Measurements from ENCODE around the gene NTN5.

Gene NTN5

DNA sequence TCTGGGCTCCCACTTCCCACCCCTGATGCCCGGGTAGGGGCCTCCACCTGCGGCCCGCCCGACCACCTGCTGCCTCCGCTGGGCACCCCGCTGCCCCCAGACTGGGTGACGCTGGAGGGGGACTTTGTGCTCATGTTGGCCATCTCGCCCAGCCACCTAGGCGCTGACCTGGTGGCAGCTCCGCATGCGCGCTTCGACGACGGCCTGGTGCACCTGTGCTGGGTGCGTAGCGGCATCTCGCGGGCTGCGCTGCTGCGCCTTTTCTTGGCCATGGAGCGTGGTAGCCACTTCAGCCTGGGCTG lies 43.6 kb downstream of the NTN5 start:
- no peaks in the 10 kb centered on the region for H3K27me3 ChIP-seq (ENCODE audit: control insufficient read depth, insufficient read depth, low read length)
- H3K27ac ChIP-seq (ENCODE audit: low read depth, low read length), result peak overlapping the region; percentile 74
- H3K4me1 ChIP-seq (ENCODE audit: control insufficient read depth, insufficient read depth, low read length), result peaks cover 31% of the 10 kb centered on the region
- H3K36me3 ChIP-seq (ENCODE audit: control insufficient read depth, insufficient read depth, low read length), result peaks cover 16% of the 10 kb centered on the region
- no peak overlapping the region for H3K4me3 ChIP-seq (ENCODE audit: low read length)
- H3K9ac ChIP-seq (ENCODE audit: low read length), result no peak overlapping the region

GRCh38 chr19:48628486-48629296 lies 44.1 kb downstream of the NTN5 start:
- Histone ChIP-seq H3K27me3 (ENCODE audit: control insufficient read depth, insufficient read depth, low read length) (no peaks in the 10 kb centered on the region), H3K4me1 (ENCODE audit: control insufficient read depth, insufficient read depth, low read length) (peaks cover 28% of the 10 kb centered on the region), H3K27ac (ENCODE audit: low read depth, low read length) (no peak overlapping the region), H3K4me3 (ENCODE audit: low read length) (no peak overlapping the region), H3K36me3 (ENCODE audit: control insufficient read depth, insufficient read depth, low read length) (peaks cover 16% of the 10 kb centered on the region), H3K9ac (ENCODE audit: low read length) (no peak overlapping the region)

- Histone ChIP-seq H3K27ac (ENCODE audit: low read depth, low read length) (no peak overlapping the region), H3K4me1 (ENCODE audit: control insufficient read depth, insufficient read depth, low read length) (peaks cover 26% of the 10 kb centered on the region), H3K4me3 (ENCODE audit: low read length) (no peak overlapping the region), H3K36me3 (ENCODE audit: control insufficient read depth, insufficient read depth, low read length) (peaks cover 11% of the 10 kb centered on the region), H3K27me3 (ENCODE audit: control insufficient read depth, insufficient read depth, low read length) (no peaks in the 10 kb centered on the region), H3K9ac (ENCODE audit: low read length) (no peak overlapping the region)
Measured at GRCh38 chr19:48627865-48628314, 44.9 kb downstream of the NTN5 start.

DNA sequence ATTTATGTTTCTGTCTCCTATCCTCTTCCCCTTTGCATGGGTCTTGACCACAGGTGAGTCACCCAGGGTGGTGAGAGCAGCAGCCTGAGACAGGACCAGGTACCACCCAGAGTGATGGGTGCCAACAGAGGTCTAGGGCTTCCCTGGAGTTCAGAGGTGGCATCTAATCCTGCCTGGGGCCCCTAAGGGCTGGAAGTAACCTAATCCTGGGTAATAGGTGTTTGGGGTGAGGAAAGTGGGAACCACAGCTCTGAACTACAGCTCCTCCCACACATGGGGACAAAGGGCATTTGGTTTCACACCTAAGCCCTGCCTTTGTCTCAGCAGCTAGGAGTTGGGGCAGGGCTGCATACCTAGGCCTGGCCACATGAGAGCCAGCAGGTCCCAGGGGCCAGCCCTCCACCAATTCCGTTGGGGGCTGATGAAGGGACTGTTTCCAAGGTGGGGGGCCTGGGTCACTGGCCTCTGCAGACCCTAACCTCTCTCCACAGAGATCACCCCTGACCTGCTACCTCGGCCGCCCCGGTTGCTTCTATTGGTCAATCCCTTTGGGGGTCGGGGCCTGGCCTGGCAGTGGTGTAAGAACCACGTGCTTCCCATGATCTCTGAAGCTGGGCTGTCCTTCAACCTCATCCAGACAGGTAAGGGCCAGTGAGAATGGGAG lies 45.5 kb downstream of the NTN5 start:
- no peak overlapping the region for H3K27ac ChIP-seq (ENCODE audit: low read depth, low read length)
- no peaks in the 10 kb centered on the region for H3K27me3 ChIP-seq (ENCODE audit: control insufficient read depth, insufficient read depth, low read length)
- H3K9ac ChIP-seq (ENCODE audit: low read length), result no peak overlapping the region
- peaks cover 8% of the 10 kb centered on the region for H3K36me3 ChIP-seq (ENCODE audit: control insufficient read depth, insufficient read depth, low read length)
- peaks cover 21% of the 10 kb centered on the region for H3K4me1 ChIP-seq (ENCODE audit: control insufficient read depth, insufficient read depth, low read length)
- no peak overlapping the region for H3K4me3 ChIP-seq (ENCODE audit: low read length)

DNA sequence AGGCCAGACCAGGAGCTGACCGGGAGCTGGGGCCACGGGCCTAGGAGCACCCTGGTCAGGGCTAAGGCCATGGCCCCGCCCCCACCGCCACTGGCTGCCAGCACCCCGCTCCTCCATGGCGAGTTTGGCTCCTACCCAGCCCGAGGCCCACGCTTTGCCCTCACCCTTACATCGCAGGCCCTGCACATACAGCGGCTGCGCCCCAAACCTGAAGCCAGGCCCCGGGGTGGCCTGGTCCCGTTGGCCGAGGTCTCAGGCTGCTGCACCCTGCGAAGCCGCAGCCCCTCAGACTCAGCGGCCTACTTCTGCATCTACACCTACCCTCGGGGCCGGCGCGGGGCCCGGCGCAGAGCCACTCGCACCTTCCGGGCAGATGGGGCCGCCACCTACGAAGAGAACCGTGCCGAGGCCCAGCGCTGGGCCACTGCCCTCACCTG lies 46.9 kb downstream of the NTN5 start:
- no peaks in the 10 kb centered on the region for H3K27me3 ChIP-seq (ENCODE audit: control insufficient read depth, insufficient read depth, low read length)
- H3K27ac ChIP-seq (ENCODE audit: low read depth, low read length), result no peak overlapping the region
- H3K4me3 ChIP-seq (ENCODE audit: low read length), result no peak overlapping the region
- peaks cover 18% of the 10 kb centered on the region for H3K4me1 ChIP-seq (ENCODE audit: control insufficient read depth, insufficient read depth, low read length)
- peaks cover 2% of the 10 kb centered on the region for H3K36me3 ChIP-seq (ENCODE audit: control insufficient read depth, insufficient read depth, low read length)
- no peak overlapping the region for H3K9ac ChIP-seq (ENCODE audit: low read length)

- no peak overlapping the region for H3K9ac ChIP-seq (ENCODE audit: low read length)
- peak overlapping the region; percentile 63 for H3K4me3 ChIP-seq (ENCODE audit: low read length)
- H3K36me3 ChIP-seq (ENCODE audit: control insufficient read depth, insufficient read depth, low read length), result no peaks in the 10 kb centered on the region
- no peak overlapping the region for H3K27ac ChIP-seq (ENCODE audit: low read depth, low read length)
- no peaks in the 10 kb centered on the region for H3K27me3 ChIP-seq (ENCODE audit: control insufficient read depth, insufficient read depth, low read length)
- H3K4me1 ChIP-seq (ENCODE audit: control insufficient read depth, insufficient read depth, low read length), result peaks cover 10% of the 10 kb centered on the region
Measured at GRCh38 chr19:48624791-48625723, 47.8 kb downstream of the NTN5 start.

DNA sequence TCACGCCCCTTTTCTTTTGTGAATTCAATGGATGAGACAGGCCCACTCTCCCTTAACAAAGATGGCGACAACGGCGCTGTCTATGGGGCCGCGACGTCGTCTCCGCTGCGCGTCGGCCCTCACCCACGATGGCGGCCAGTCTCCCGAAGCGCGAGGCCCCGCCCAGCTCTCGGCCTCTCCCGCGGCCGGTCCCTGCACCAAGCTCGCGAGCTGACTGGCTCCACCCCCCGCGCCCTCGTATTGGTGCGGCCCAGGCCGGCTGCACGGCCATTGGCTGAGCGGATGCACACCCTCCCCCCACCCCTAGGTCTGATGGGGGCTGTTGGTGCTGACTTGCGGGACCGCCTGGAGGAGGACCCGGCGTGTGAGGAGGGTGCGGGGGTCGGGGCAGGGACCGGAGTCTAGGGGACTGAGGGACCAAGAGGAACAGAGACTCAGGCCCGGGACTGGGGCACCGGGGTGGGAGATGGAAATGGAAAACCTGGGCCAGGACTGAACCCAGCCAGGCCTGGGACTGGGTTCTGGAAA lies 48.7 kb downstream of the NTN5 start:
- no peaks in the 10 kb centered on the region for H3K27me3 ChIP-seq (ENCODE audit: control insufficient read depth, insufficient read depth, low read length)
- H3K36me3 ChIP-seq (ENCODE audit: control insufficient read depth, insufficient read depth, low read length), result no peaks in the 10 kb centered on the region
- peaks cover 8% of the 10 kb centered on the region for H3K4me1 ChIP-seq (ENCODE audit: control insufficient read depth, insufficient read depth, low read length)
- peak overlapping the region; percentile 65 for H3K4me3 ChIP-seq (ENCODE audit: low read length)
- H3K27ac ChIP-seq (ENCODE audit: low read depth, low read length), result peak overlapping the region; percentile 79
- H3K9ac ChIP-seq (ENCODE audit: low read length), result peak overlapping the region; percentile 6

- H3K36me3 ChIP-seq (ENCODE audit: control insufficient read depth, insufficient read depth, low read length), result no peaks in the 10 kb centered on the region
- no peaks in the 10 kb centered on the region for H3K27me3 ChIP-seq (ENCODE audit: control insufficient read depth, insufficient read depth, low read length)
- peak overlapping the region; percentile 79 for H3K27ac ChIP-seq (ENCODE audit: low read depth, low read length)
- H3K4me1 ChIP-seq (ENCODE audit: control insufficient read depth, insufficient read depth, low read length), result peaks cover 8% of the 10 kb centered on the region
- H3K9ac ChIP-seq (ENCODE audit: low read length), result peak overlapping the region; percentile 6
- peak overlapping the region; percentile 65 for H3K4me3 ChIP-seq (ENCODE audit: low read length)
Measured at GRCh38 chr19:48623556-48624066, 49.2 kb downstream of the NTN5 start.

GRCh38 chr19:48619692-48620585 lies 52.9 kb downstream of the NTN5 start:
- Histone ChIP-seq H3K27ac (ENCODE audit: low read depth, low read length) (peak overlapping the region; percentile 90), H3K4me1 (ENCODE audit: control insufficient read depth, insufficient read depth, low read length) (peaks cover 22% of the 10 kb centered on the region), H3K36me3 (ENCODE audit: control insufficient read depth, insufficient read depth, low read length) (peaks cover 24% of the 10 kb centered on the region), H3K27me3 (ENCODE audit: control insufficient read depth, insufficient read depth, low read length) (no peaks in the 10 kb centered on the region), H3K9ac (ENCODE audit: low read length) (peak overlapping the region; percentile 53), H3K4me3 (ENCODE audit: low read length) (peak overlapping the region; percentile 70)

- Histone ChIP-seq H3K27ac (ENCODE audit: low read depth, low read length) (peak within 1 kb of the TSS; percentile 90), H3K4me3 (ENCODE audit: low read length) (peak within 1 kb of the TSS; percentile 96), H3K4me1 (ENCODE audit: control insufficient read depth, insufficient read depth, low read length) (peaks cover 22% of the 10 kb centered on the region), H3K36me3 (ENCODE audit: control insufficient read depth, insufficient read depth, low read length) (peaks cover 24% of the 10 kb centered on the region), H3K9ac (ENCODE audit: low read length) (peak within 1 kb of the TSS; percentile 82), H3K27me3 (ENCODE audit: control insufficient read depth, insufficient read depth, low read length) (no peaks in the 10 kb centered on the region)
Measured at GRCh38 chr19:48618916-48619691, 53.7 kb downstream of the NTN5 start, which contains the start of the genes RPL18 and SPHK2. RPL18 (minus strand) TSS chr19:48619178; CDS start chr19:48619143, 35 bp downstream. SPHK2 (plus strand) TSS chr19:48619506; CDS start chr19:48620515, 1,009 bp downstream.
